ENCODE measurements around the gene CHSY3.

The CHSY3 gene

GRCh38 chr5:130063603-130064002 is 159.3 kb downstream of the CHSY3 start:
- no peak overlapping the region for H3K27ac ChIP-seq
- no peaks in the 10 kb centered on the region for H3K9me3 ChIP-seq (ENCODE audit: control insufficient read depth, low read length)
- TF ChIP-seq CTCF (IDR thresholded peaks at IDR 0.05): no peak
- no peak overlapping the region for H3K9ac ChIP-seq
- no peak overlapping the region for H3K4me3 ChIP-seq (ENCODE audit: low read depth, low read length)
- H3K36me3 ChIP-seq (ENCODE audit: control insufficient read depth, insufficient read depth, low read length): no peaks in the 10 kb centered on the region
- H3K79me2 ChIP-seq: no peaks in the 10 kb centered on the region
- no peaks in the 10 kb centered on the region for H3K4me1 ChIP-seq
- H3K27me3 ChIP-seq (ENCODE audit: control insufficient read depth, insufficient read depth, low read length): no peaks in the 10 kb centered on the region
- no peak overlapping the region for H2AFZ ChIP-seq
- no peak overlapping the region for H3K4me2 ChIP-seq (ENCODE audit: low read length)

- H3K9me3 ChIP-seq (ENCODE audit: control insufficient read depth, low read length): no peaks in the 10 kb centered on the region
- H3K9ac ChIP-seq: no peak overlapping the region
- H3K27me3 ChIP-seq (ENCODE audit: control insufficient read depth, insufficient read depth, low read length): no peaks in the 10 kb centered on the region
- H2AFZ ChIP-seq: no peak overlapping the region
- no peak overlapping the region for H3K27ac ChIP-seq
- TF ChIP-seq CTCF (IDR thresholded peaks at IDR 0.05): no peak
- no peak overlapping the region for H3K4me2 ChIP-seq (ENCODE audit: low read length)
- H3K79me2 ChIP-seq: no peaks in the 10 kb centered on the region
- H3K4me1 ChIP-seq: no peaks in the 10 kb centered on the region
- H3K36me3 ChIP-seq (ENCODE audit: control insufficient read depth, insufficient read depth, low read length): no peaks in the 10 kb centered on the region
- H3K4me3 ChIP-seq (ENCODE audit: low read depth, low read length): no peak overlapping the region
These were observed 160.2 kb downstream of the CHSY3 start for GRCh38 chr5:130064484-130064883.

GRCh38 chr5:130065617-130066016 is 161.4 kb downstream of the CHSY3 start:
- H3K27me3 ChIP-seq (ENCODE audit: control insufficient read depth, insufficient read depth, low read length): no peaks in the 10 kb centered on the region
- no peaks in the 10 kb centered on the region for H3K4me1 ChIP-seq
- H3K36me3 ChIP-seq (ENCODE audit: control insufficient read depth, insufficient read depth, low read length): no peaks in the 10 kb centered on the region
- no peak overlapping the region for H3K4me3 ChIP-seq (ENCODE audit: low read depth, low read length)
- H3K9ac ChIP-seq: no peak overlapping the region
- H2AFZ ChIP-seq: no peak overlapping the region
- no peak for TF ChIP-seq CTCF (IDR thresholded peaks at IDR 0.05)
- no peaks in the 10 kb centered on the region for H3K79me2 ChIP-seq
- no peak overlapping the region for H3K27ac ChIP-seq
- H3K4me2 ChIP-seq (ENCODE audit: low read length): no peak overlapping the region
- no peaks in the 10 kb centered on the region for H3K9me3 ChIP-seq (ENCODE audit: control insufficient read depth, low read length)

- Histone ChIP-seq H3K36me3 (ENCODE audit: control insufficient read depth, insufficient read depth, low read length) (no peaks in the 10 kb centered on the region), H3K9ac (no peak overlapping the region), H3K4me3 (ENCODE audit: low read depth, low read length) (no peak overlapping the region), H3K79me2 (no peaks in the 10 kb centered on the region), H3K27ac (no peak overlapping the region), H3K4me2 (ENCODE audit: low read length) (no peak overlapping the region), H3K9me3 (ENCODE audit: control insufficient read depth, low read length) (no peaks in the 10 kb centered on the region), H3K4me1 (no peaks in the 10 kb centered on the region), H2AFZ (no peak overlapping the region), H3K27me3 (ENCODE audit: control insufficient read depth, insufficient read depth, low read length) (no peaks in the 10 kb centered on the region)
- TF ChIP-seq CTCF (IDR thresholded peaks at IDR 0.05): no peak
These were observed 162.4 kb downstream of the CHSY3 start for GRCh38 chr5:130066644-130067043.

GRCh38 chr5:130067364-130067763 is 163.1 kb downstream of the CHSY3 start:
- Histone ChIP-seq H3K9me3 (ENCODE audit: control insufficient read depth, low read length) (no peaks in the 10 kb centered on the region), H3K79me2 (no peaks in the 10 kb centered on the region), H3K4me3 (ENCODE audit: low read depth, low read length) (no peak overlapping the region), H3K9ac (no peak overlapping the region), H3K4me2 (ENCODE audit: low read length) (no peak overlapping the region), H2AFZ (no peak overlapping the region), H3K27ac (no peak overlapping the region), H3K27me3 (ENCODE audit: control insufficient read depth, insufficient read depth, low read length) (no peaks in the 10 kb centered on the region), H3K4me1 (no peaks in the 10 kb centered on the region), H3K36me3 (ENCODE audit: control insufficient read depth, insufficient read depth, low read length) (no peaks in the 10 kb centered on the region)
- no peak for TF ChIP-seq CTCF (IDR thresholded peaks at IDR 0.05)
